GM12873 (cell line): ENCODE measurements around the gene ATOX1.

Experiments used
- TF ChIP-seq, protein P1 (sequence below): IDR thresholded peaks from 2 replicates; pipeline ENCODE4 v1.5.1; 2012; ENCODE audit warnings: low read depth, mild to moderate bottlenecking, moderate library complexity, low read length, control low read depth; ENCODE audit not compliant: insufficient read depth; ENCODE audit errors: missing control alignments

ATOX1 gene

DNA sequence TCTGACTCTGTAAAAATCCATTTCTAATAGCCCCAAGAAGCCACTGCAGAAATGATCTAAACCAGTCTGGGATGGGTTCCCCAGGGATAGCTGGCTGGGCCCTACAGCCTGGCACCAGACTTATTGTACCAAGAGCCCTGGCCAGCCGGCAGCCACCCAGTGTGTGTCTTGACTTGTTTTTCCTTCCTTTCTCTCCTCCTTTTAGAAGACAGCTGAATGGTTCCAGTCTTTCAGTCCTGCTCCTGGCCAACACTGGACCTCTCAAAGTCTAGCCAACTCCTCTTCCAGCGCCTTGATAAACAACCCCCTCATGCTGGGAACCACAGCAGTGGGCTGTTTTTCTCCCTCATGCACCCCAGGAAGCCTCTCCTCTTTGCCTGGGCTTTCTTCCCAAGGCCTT, 34.1 kb downstream of the ATOX1 start:
- TF ChIP-seq, protein P1, sequence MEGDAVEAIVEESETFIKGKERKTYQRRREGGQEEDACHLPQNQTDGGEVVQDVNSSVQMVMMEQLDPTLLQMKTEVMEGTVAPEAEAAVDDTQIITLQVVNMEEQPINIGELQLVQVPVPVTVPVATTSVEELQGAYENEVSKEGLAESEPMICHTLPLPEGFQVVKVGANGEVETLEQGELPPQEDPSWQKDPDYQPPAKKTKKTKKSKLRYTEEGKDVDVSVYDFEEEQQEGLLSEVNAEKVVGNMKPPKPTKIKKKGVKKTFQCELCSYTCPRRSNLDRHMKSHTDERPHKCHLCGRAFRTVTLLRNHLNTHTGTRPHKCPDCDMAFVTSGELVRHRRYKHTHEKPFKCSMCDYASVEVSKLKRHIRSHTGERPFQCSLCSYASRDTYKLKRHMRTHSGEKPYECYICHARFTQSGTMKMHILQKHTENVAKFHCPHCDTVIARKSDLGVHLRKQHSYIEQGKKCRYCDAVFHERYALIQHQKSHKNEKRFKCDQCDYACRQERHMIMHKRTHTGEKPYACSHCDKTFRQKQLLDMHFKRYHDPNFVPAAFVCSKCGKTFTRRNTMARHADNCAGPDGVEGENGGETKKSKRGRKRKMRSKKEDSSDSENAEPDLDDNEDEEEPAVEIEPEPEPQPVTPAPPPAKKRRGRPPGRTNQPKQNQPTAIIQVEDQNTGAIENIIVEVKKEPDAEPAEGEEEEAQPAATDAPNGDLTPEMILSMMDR: no peak

DNA sequence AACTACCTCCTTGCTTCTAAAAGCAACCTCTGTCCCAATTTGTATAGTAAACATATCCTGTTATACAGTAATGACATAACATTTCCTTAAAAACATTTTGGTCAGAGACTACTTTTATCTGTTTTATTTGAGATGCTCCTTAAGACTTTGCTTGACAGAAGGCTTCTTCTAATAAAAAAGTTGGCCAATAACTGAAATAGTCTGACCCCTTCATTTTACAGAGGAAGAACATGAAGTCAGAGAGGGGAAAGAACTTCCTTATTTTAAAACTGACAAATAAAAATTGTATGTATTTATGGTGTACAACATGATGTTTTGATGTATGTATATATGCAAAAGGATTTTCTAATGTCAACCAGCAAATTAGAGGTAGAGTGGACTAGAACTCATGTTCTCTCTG, 35.9 kb downstream of the ATOX1 start:
- TF ChIP-seq, protein P1: no peak

DNA sequence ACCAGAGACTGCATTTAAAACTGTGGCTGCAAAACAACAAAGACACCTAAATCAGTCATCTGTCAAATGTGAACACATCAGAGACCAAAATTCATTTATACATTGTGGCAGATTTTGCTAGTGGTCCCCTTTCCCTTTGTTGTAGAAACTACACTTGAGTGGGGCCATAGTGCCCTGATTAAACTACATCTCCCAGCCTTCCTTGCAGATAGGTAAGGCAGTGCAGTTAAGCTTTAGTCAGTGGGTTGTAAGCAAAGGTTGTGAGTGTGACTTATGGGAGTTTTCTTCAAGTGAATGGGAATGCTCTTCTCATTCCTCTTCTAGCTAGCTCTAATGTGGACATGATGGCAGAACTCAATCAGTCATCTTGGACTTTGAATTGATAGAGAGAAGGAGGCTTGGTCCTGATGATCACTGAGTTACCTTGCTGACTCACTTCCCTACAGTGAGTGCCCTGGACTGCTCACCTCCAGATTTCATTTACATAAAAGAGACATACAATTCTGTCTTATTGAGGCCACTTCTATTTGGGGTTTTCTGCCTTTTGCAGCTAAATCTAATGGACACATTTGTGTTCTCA, 36.5 kb downstream of the ATOX1 start:
- TF ChIP-seq, protein P1: no peak

DNA sequence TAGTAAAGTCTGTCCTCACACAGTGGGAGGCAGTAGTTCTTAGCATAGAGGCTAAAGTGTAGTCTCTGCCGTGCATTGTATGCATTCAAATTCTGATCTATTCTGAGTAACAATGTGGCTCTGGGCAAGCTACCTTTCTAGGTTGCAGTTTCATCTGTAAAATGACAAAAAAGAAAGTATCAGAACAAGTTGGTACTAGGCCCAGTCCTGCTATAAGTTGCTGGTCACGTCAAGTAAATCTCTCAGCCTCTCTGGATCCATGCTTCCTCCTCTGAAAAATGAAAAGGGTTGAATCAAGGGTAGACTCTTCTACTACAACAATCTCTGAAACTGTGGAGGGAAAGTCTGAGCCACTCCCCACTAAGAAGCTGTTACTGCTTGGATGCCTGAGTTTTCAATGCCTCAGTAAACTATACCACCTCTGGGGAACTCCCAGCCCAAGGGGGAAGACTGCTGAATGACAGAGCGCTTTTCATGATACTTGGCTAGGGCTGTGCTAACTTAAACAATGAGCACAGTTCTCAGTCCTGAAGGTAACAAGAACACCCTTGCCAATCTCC, 37.3 kb downstream of the ATOX1 start:
- TF ChIP-seq, protein P1: no peak

DNA sequence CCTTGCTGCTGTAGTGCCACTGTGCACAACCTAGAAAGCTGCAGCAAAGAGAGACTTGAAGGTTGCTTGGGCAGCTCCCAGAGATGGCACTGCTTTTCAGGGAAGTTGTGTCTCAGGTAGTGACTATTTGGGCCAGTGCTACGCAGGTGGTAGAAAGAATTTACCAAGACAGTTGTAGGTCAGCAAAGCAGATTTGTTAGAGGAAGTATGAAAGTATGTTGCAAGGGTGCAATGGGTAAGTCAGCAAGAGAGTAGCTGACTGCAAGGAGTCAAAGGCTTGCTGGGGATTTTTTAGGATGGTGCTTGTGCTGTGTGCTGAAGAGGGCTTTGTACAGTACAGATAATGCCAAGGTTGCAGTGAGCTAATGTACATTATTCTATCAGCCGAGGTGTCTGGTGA, 38.2 kb downstream of the ATOX1 start:
- TF ChIP-seq, protein P1: no peak

DNA sequence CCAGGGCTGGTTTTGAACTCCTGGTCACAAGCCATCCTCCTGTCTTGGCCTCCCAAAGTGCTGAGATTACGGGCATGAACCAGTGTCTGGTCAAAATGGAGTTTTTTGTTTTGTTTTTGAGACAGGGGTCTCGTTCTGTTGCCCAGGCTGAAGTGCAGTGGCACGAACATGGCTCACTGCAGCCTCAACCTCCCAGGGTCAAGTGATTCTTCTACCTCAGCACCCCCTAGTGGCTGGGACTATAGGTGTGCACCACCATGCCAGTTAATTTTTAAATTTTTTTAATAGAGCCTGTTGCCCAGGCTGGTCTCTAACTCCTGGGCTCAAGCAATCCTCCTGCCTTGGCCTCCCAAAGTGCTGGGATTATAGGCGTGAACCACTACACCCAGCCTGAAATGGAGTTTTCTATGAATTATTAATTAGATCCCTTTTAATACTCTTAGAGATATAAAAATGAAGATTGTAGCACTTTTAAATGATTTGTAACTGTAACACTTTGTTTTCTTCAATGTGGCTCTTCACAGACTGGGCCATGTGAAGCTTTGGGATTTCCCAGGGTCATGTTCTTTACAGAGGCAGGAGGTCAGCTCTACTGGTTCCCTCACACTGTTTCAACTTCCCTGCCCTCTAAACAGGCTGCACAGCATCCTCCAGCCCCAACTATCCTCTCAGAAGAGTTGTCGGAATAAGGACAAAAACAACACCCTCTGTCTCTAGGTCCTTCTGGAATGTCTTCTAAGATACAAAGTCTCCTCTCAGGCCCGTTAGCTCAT, 39.0 kb downstream of the ATOX1 start:
- TF ChIP-seq, protein P1: peak; percentile 72

DNA sequence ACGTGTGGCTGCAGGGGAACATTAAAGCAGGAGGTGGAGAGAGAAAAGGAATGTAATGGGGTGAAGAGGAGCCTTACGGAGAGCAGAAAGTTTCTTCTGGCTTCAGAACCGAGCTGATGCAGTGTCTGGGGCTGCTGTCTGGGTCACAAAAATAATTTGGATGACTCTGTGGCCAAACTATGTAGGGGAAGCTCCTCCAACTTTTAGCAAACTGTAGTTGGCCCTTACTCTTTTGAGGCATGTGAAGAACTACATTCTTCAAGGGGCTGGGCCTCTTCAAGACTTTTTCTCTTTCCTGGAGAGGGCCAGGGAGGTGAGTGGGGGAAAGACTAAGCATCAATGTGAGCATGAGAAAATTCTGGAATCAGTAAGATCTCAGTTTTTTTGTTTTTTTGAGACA, 39.8 kb downstream of the ATOX1 start:
- TF ChIP-seq, protein P1: no peak
